ENCODE data around the gene ANKRD44. TPM values are rescaled to one million over a fixed set of nuclear protein-coding genes. Genes with fewer than 3 reads are reported as not detected.

The ANKRD44 gene
- total RNA-seq, 1 donor from 2014 or later, result 8.1 TPM

DNA sequence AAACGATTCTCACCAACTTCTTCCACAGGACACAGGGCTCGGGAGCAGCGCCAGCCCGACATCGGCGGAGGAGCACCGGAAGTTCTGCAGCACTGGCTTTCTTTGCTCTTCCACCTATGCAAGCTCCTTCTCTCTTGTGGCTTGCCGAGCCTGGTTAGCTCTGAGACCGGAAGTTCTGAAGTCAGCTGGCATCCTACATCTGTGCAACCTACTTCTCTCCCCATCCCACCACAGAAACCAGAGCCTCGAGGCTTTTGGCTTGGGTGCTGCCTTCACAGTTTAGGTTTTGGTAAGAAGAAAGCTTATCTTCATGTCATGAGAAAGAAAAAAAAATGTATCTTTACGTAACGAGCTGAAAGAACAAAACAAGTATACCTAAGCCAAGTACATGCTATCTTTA lies 111.7 kb downstream of the ANKRD44 start:
- no peaks in the 10 kb centered on the region for H3K27me3 Mint-ChIP-seq (ENCODE audit: unreplicated experiment)
- H3K4me3 Mint-ChIP-seq (ENCODE audit: unreplicated experiment), result no peak overlapping the region
- H3K36me3 Mint-ChIP-seq (ENCODE audit: low read depth, unreplicated experiment), result no peaks in the 10 kb centered on the region
- no peak for DNase-seq (ENCODE audit: low spot score)
- TF ChIP-seq, protein P1, sequence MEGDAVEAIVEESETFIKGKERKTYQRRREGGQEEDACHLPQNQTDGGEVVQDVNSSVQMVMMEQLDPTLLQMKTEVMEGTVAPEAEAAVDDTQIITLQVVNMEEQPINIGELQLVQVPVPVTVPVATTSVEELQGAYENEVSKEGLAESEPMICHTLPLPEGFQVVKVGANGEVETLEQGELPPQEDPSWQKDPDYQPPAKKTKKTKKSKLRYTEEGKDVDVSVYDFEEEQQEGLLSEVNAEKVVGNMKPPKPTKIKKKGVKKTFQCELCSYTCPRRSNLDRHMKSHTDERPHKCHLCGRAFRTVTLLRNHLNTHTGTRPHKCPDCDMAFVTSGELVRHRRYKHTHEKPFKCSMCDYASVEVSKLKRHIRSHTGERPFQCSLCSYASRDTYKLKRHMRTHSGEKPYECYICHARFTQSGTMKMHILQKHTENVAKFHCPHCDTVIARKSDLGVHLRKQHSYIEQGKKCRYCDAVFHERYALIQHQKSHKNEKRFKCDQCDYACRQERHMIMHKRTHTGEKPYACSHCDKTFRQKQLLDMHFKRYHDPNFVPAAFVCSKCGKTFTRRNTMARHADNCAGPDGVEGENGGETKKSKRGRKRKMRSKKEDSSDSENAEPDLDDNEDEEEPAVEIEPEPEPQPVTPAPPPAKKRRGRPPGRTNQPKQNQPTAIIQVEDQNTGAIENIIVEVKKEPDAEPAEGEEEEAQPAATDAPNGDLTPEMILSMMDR (IDR thresholded peaks at IDR 0.05; ENCODE audit: unreplicated experiment), result no peak
- H3K4me1 Mint-ChIP-seq (ENCODE audit: unreplicated experiment), result peaks cover 4% of the 10 kb centered on the region
- H3K27ac Mint-ChIP-seq (ENCODE audit: unreplicated experiment), result no peak overlapping the region
- no peaks in the 10 kb centered on the region for H3K9me3 Mint-ChIP-seq (ENCODE audit: unreplicated experiment)

DNA sequence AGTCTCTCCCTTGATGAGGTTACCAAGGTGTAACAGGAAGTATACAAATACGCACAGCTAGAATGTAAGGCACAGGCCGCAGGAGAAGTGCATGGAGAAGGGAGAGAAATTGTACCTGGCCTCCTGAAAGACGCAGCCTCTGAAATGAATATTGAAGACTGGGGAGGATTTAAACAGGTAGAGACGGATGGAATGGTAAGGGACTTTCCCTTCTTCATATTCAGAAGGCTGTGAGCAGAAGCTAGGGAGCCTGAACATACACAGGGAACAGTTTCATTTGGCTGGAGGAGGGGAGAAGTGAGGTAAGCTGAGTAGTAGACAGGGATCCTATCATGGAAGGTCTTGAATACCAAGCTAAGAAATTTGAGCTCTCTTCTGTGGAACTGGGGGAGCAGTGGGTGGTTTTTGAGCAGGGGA lies 112.7 kb downstream of the ANKRD44 start:
- H3K27ac Mint-ChIP-seq (ENCODE audit: unreplicated experiment), result no peak overlapping the region

DNA sequence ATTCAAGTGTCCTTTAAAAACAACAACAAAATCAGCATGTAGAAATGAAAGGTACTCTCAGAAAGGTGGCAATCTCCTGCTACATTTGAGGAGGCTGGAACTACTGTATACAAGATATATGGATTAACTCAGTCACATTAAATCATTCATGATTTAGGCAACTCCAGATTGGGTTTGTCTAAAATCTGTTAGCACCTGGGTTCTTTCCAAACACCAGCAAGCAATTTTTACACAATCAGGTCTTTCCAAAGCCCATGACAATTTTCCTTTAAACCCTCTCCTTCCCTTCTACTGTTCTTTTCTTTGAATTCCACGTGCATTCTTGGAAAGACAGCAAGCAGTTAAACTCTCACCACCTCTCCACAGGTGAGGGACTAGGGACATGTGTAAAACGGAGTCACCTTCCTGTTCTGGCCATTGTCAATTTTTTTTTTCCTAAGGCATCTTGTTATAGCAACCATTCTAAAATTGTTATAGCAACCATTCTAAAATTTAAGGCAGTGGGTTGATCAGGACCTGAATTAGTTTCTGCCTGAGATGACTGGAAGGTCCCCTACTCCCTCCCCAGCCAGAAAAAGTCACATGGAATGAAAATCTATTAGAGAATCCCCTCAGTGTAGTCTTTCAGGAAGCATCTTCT lies 113.9 kb downstream of the ANKRD44 start:
- Mint-ChIP-seq H3K27me3 (ENCODE audit: unreplicated experiment) (peaks cover 1% of the 10 kb centered on the region), H3K36me3 (ENCODE audit: low read depth, unreplicated experiment) (no peaks in the 10 kb centered on the region), H3K4me3 (ENCODE audit: unreplicated experiment) (no peak overlapping the region), H3K9me3 (ENCODE audit: unreplicated experiment) (no peaks in the 10 kb centered on the region), H3K4me1 (ENCODE audit: unreplicated experiment) (peaks cover 4% of the 10 kb centered on the region), H3K27ac (ENCODE audit: unreplicated experiment) (no peak overlapping the region)
- TF ChIP-seq, protein P1 (IDR thresholded peaks at IDR 0.05; ENCODE audit: unreplicated experiment), result no peak
- no peak for DNase-seq (ENCODE audit: low spot score)

More for the DNA sequence above, 112.7 kb downstream of the ANKRD44 start:
- Mint-ChIP-seq H3K4me1 (ENCODE audit: unreplicated experiment) (peaks cover 4% of the 10 kb centered on the region), H3K9me3 (ENCODE audit: unreplicated experiment) (no peaks in the 10 kb centered on the region), H3K4me3 (ENCODE audit: unreplicated experiment) (no peak overlapping the region), H3K36me3 (ENCODE audit: low read depth, unreplicated experiment) (no peaks in the 10 kb centered on the region), H3K27me3 (ENCODE audit: unreplicated experiment) (peaks cover 1% of the 10 kb centered on the region)
- TF ChIP-seq, protein P1 (IDR thresholded peaks at IDR 0.05; ENCODE audit: unreplicated experiment), result no peak
- DNase-seq (ENCODE audit: low spot score), result no peak

DNA sequence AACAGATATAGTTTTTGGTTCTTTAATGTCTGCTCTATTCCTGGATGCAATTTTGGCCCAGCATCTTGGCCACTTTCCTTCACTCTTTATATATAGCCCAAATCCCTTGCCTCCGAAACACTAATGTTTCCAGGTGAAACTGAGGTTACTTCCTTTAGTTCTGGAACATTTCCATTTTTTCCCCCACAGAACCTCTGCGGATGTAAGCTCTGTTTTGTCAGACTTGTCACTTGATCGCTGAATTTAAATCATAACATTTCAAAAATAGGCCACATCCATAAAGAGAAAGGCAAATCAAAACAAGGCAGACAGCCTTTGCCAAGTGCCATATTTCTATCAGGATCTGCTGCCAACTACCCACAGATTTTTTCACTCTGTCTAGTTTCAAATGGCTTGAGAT lies 115.1 kb downstream of the ANKRD44 start:
- TF ChIP-seq, protein P1 (IDR thresholded peaks at IDR 0.05; ENCODE audit: unreplicated experiment), result no peak
- Mint-ChIP-seq H3K4me1 (ENCODE audit: unreplicated experiment) (peaks cover 4% of the 10 kb centered on the region), H3K36me3 (ENCODE audit: low read depth, unreplicated experiment) (no peaks in the 10 kb centered on the region), H3K27me3 (ENCODE audit: unreplicated experiment) (peaks cover 1% of the 10 kb centered on the region), H3K9me3 (ENCODE audit: unreplicated experiment) (no peaks in the 10 kb centered on the region), H3K27ac (ENCODE audit: unreplicated experiment) (no peak overlapping the region), H3K4me3 (ENCODE audit: unreplicated experiment) (no peak overlapping the region)
- no peak for DNase-seq (ENCODE audit: low spot score)

DNA sequence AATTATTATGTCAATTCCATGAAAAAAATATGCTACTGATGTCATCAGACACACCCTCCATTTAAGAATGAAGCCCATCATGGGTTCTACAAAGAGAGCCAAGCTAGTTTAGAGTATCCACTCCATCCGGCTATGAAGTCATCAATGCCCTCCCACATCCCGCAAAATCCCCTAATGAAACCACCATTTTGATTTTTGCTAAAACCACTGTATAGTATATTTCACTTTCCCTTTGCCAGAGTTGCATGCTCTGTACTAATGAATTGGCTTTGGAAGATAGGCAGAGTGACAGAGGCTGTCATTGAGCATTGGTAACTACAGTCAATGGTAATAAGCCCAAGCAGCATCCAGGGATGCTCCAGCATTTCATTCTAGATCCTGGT lies 118.6 kb downstream of the ANKRD44 start:
- no peaks in the 10 kb centered on the region for H3K4me1 Mint-ChIP-seq (ENCODE audit: unreplicated experiment)
- no peak for DNase-seq (ENCODE audit: low spot score)
- H3K4me3 Mint-ChIP-seq (ENCODE audit: unreplicated experiment), result no peak overlapping the region
- TF ChIP-seq, protein P1 (IDR thresholded peaks at IDR 0.05; ENCODE audit: unreplicated experiment), result no peak
- H3K27ac Mint-ChIP-seq (ENCODE audit: unreplicated experiment), result no peak overlapping the region
- no peaks in the 10 kb centered on the region for H3K9me3 Mint-ChIP-seq (ENCODE audit: unreplicated experiment)
- H3K36me3 Mint-ChIP-seq (ENCODE audit: low read depth, unreplicated experiment), result no peaks in the 10 kb centered on the region
- H3K27me3 Mint-ChIP-seq (ENCODE audit: unreplicated experiment), result peaks cover 3% of the 10 kb centered on the region
